GM18907 (cell line): ENCODE measurements around the gene SH3BGRL2.
"Not testable (repeated sequence)": the region's sequence is repeated elsewhere in the genome, so short reads cannot be mapped to it uniquely, and the experiment has no call there.

Experiments
- ATAC-seq: cut with Tn5 transposase; IDR thresholded peaks from one replicate; pipeline ENCODE4 v1.9.1; 2021; ENCODE audit warnings: mild to moderate bottlenecking, moderate library complexity; ENCODE audit not compliant: unreplicated experiment

The SH3BGRL2 gene

DNA sequence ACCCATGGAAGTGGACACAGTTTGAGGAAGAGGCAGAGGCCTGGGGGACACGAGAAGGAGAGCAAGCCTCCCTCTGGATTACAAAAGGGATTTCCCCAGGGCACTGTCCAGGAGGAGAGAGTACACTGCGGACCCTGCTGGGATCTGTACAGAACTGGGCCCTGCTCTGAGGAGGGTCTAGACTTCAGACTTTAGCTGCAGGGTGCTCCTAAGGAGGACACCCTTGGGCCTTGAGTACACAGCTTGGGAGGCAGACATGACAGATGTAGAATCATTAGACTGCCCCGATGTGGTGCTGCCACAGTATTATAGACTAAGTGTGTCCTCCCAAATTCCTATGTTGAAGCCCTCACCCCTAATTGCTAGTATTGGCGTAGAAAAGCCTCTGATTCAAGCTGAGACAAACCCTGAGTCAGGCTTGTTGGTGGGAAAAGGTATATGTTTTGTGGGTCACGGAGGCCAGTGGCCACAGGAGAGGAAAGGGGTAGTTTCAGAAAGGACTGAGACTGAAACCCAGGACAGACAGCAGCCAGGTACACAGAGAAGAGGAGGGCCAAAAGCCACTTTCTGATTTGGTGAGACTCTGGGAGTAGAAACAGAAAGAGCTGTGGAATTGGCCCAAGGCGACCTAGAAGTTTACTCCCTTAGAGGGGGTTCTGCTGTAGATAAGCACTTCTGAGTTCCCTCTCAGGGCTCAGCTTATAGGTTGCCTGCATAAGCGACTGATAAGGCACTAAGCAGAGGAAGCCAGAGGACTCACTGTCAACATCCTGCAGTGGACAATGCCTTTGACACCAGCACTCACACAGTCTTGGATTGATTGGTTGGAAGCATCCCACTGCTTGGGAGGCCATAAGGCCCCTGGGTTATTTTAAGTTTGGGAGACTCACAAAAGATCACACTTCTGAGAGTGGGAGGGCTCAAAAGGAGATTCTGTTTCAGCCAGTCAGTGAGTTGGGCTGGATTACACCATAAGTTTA, 16.5 kb upstream of the SH3BGRL2 start:
- peak; percentile 65 for ATAC-seq

DNA sequence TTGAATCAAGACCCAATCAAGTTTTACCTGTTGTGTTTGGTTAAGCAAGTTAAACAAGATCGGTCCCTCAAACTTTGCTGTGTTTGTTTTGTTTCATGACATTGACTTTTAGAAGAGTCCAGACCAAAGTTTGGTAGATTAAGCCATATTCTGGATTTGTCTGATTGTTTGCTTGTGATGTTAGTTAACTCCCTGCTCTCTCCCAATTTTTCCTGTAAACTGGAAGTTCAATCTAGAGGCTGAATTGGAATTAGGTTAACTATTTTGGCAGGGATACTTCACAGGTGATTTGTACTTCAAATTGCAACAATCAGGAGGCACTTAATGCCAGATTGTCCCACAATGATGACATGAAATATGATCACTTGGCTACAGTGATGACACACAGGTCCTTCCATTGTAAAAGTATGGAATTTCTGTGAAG, 13.6 kb upstream of the SH3BGRL2 start:
- no peak for ATAC-seq

DNA sequence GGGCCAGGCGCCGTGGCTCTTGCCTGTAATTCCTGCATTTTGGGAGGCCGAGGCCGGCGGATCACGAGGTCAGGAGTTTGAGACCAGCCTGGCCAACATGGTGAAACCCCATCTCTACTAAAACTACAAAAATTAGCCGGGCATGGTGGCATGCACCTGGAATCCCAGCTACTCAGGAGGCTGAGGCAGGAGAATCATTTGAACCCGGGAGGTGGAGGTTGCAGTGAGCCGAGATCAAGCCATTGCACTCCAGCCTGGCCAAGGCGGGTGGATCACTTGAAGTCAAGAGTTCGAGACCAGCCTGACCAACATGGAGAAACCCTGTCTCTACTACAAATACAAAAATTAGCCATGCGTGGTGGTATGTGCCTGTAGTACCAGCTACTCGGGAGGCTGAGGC, 12.7 kb upstream of the SH3BGRL2 start:
- ATAC-seq = not testable (repeated sequence)

GRCh38 chr6:79621579-79621978, 9.6 kb upstream of the SH3BGRL2 start:
- no peak for ATAC-seq

GRCh38 chr6:79622364-79622763, 8.8 kb upstream of the SH3BGRL2 start:
- ATAC-seq = no peak

GRCh38 chr6:79623106-79623505, 8.0 kb upstream of the SH3BGRL2 start:
- no peak for ATAC-seq

DNA sequence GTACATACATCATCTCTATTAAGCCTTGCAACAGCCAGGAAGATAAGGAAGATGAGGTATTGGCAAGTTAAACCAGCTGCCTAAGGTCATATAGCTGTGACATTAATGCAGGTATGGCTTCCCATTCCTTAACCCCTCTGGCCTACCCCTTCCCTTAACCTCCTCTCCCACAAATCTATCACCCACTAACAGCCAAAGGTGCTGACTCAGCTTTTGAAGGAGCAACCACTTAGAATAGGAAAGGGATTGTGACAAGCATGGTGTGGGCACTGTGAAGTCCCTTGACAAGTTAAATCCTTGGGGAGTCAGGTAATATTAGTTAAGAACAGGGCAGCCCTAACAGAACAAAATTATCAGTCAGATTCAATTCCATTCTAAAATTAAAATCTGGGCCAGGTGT, 5.4 kb upstream of the SH3BGRL2 start:
- no peak for ATAC-seq

- no peak for ATAC-seq
Measured at GRCh38 chr6:79626811-79627210, 4.3 kb upstream of the SH3BGRL2 start.

DNA sequence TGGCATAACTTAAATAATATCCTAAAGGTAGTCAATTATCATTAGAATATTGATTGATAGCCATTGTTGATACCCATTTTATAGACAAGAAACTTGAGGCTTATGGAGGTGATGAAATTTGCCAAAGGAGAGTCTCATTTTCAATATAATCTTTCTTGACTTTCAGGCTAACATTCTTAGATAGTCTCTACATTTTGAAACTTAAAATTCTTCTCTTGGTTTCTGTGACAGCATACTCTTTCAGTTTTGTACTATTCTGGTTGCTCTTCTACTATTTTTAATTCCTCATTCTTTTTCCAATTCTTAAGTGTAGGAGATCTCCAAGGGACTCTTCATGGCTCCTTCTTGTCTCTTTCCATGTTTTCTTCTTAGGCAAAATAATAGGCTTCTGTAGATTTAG, 3.7 kb upstream of the SH3BGRL2 start:
- ATAC-seq = no peak

DNA sequence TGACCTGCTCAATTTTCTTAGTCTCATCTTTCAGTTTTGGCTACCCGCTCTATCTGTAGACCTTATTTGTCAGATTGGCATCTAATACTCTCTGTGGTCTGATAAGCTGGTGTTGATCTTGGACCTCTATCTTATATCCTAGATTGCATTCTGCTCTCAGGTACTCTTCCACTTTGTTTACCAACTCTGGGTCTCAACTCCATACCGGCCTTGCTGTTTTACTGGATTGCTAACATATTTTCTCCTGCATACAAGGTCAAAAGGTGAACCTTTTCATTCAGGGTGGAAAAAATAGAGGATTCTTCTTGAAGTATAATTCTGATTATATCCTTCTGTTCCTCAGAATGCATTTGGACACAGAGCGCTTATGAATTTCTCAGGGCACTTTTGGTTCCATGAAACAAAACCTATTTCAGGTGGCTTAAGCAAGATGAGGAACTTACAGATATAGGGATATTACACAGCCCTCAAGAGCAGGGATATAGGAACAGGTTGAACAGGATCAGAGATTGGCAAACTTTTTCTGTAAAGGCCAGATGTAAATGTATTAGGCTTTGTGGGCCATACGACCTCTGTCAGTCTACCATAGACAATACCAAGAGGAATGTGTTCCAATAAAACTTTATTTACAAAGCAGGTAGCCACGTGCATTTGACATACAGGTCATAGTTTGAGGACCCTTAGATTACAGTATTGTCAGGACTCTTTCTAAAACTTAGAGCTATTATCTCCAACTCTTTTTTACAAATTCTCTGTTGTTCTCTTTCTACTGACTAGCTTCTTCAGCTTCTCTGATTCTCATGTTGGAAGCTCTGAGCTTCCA, 2.5 kb upstream of the SH3BGRL2 start:
- ATAC-seq = no peak

- no peak for ATAC-seq
Measured at GRCh38 chr6:79630380-79630882, 698 bp upstream of the SH3BGRL2 start.

DNA sequence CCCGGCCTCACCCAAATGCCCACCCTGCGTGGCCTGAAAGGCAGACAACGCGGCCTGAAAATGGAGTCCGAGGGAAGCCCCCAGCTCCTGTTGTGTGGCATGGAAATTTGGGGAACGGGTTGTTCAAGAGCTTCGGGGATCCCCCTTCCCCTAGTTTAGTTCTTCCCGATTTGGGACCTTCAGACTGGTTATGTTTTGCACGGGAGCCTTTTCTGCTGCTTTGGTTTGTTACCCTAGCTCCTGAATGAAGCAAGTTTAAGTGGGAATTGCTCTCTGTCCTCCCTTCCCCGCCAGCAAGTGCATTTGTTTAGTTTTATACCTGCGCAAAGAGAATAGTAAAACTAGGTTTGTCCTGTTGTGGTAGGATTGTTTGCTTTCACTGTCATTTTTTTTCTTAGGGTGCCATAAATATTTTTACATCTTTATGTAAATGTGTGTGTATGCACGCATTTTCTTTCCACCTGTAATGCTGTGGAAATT, 604 bp downstream of the SH3BGRL2 start:
- no peak for ATAC-seq

GRCh38 chr6:79632580-79632979, 1.5 kb downstream of the SH3BGRL2 start:
- no peak for ATAC-seq

- ATAC-seq = no peak
Measured at GRCh38 chr6:79634491-79635231, 3.5 kb downstream of the SH3BGRL2 start.

DNA sequence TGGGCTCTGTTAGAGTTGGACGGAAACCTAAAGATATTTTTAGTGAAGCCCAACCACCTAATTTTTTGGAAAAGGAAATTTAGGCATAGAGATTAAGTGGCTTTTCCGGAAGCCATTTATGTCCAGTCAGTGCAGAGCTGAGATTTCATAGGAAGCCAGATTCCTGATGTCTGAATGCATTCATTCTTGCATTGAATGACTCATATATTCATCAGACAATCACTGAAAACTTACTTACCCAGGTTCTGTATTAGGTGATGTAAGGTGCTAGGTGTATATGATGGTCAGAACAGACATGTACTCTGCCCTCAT, 4.1 kb downstream of the SH3BGRL2 start:
- ATAC-seq = no peak

DNA sequence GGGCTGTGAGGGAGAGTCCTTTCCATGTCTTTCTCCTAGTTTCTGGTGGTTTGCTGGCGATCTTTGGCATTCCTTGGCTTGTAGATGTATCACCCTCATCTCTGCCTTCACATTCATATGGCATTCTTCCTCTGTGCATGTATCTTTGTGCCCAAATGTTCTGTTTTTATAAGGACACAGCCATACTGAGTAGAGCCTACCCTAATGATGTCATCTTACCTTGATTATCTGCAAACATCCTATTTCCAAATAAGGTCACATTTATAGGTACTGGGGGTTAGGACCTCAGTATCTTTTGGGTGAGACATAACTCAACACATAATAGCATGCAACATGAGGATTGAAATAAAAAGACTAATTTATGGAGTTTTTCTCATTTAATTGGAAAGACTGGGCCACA, 5.5 kb downstream of the SH3BGRL2 start:
- no peak for ATAC-seq

DNA sequence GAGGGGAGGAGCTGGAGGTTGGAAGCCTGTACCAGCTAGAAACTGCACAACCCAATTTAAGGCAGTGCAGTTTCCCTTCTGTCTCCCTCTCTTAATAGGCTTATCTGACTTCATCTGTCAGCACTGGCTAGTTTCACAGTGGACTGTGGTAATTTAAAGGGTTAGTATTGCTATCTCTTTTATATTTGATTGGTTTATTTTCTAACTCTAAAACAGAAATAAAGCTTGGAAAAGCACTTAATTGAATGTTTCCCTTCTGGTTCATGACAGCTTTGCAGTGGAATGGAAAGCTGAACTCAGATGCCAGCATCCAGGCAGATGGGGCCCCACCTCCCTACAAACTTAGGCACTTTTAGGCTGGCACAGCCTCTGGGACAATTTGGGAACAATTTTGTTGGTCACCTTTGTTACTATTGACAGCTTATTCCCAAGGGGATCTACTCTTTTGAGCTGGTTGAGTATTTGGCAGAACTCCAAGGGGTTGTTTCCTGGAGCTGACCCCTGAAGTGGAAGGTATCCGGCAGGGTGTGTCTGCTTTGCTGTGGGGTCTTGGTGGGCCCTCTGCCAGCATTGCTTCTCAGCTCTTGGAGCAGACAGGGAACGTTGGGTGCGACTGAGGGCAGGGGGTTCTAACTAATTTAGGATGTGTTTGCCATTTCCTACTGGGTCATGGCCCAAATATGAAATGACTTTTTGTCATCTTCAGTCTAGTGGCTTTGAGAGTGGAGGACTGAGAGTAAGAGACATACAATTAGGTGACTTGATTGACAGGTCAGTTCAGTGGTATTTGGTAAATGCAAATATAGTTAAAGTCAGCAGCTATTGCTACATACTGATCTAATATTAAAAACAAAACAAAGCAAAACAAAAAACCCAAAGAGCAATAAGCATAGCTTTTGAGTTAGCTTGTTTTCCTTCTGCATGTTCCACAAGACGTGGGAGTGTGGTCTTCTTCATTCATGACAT, 9.3 kb downstream of the SH3BGRL2 start:
- ATAC-seq = no peak

GRCh38 chr6:79646006-79646405, 14.9 kb downstream of the SH3BGRL2 start:
- no peak for ATAC-seq

- ATAC-seq = no peak
Measured at GRCh38 chr6:79646561-79646960, 15.4 kb downstream of the SH3BGRL2 start.

GRCh38 chr6:79647741-79648140, 16.6 kb downstream of the SH3BGRL2 start:
- no peak for ATAC-seq
